ENCODE measurements around the gene USP40. TPM values are rescaled to one million over a fixed set of nuclear protein-coding genes. Genes with fewer than 3 reads are reported as not detected.

USP40 gene
- polyA plus RNA-seq, 1 donor (not counting 4 experiments of a cell fraction or from before 2014, with no cell fraction given), result 37.3 TPM

- no peak overlapping the region for H3K4me2 ChIP-seq (ENCODE audit: control insufficient read depth, extremely low read depth, insufficient read depth, low read depth, low read length)
- H3K36me3 ChIP-seq (ENCODE audit: control insufficient read depth in 2 of 2, extremely low read depth in 1 of 2, insufficient read depth in 2 of 2, low read length in 2 of 2), result no peaks in the 10 kb centered on the region
- DNase-seq (ENCODE audit: low read depth, low spot score) (no peak), FAIRE-seq (peak; percentile 73)
- H3K27me3 ChIP-seq (ENCODE audit: control insufficient read depth, extremely low read depth, insufficient read depth, low read length), result no peaks in the 10 kb centered on the region
- peaks cover 4% of the 10 kb centered on the region for H3K4me1 ChIP-seq (ENCODE audit: control insufficient read depth, extremely low read depth, insufficient read depth, low read length)
- no peak overlapping the region for H2AFZ ChIP-seq (ENCODE audit: control insufficient read depth, low read length)
- H3K9me1 ChIP-seq (ENCODE audit: control insufficient read depth, extremely low read depth, insufficient read depth, low read length), result no peaks in the 10 kb centered on the region
- H3K9me3 ChIP-seq (ENCODE audit: control insufficient read depth, low read depth, low read length), result no peaks in the 10 kb centered on the region
- dilution Hi-C loops (cut with MboI; ENCODE audit: extremely low pct_ligation_motif_present, low sequenced_read_pairs), result no loop called here
- H3K27ac ChIP-seq (ENCODE audit: control insufficient read depth, insufficient read depth, low read length), result no peak overlapping the region
- no peaks in the 10 kb centered on the region for H4K20me1 ChIP-seq (ENCODE audit: control insufficient read depth, extremely low read depth, insufficient read depth, low read length)
- no peak overlapping the region for H3K9ac ChIP-seq (ENCODE audit: control insufficient read depth, extremely low read depth, insufficient read depth, low read length)
- H3K4me3 ChIP-seq (ENCODE audit: control insufficient read depth in 2 of 3, extremely low read depth in 1 of 3, insufficient read depth in 2 of 3, low read depth in 1 of 3, low read length in 3 of 3), result no peak overlapping the region
- H3K79me2 ChIP-seq (ENCODE audit: control insufficient read depth, insufficient read depth, low read length), result no peaks in the 10 kb centered on the region
- no peak for TF ChIP-seq EZH2 (IDR thresholded peaks at IDR 0.05; ENCODE audit: low read length)
- TF ChIP-seq, protein P1, sequence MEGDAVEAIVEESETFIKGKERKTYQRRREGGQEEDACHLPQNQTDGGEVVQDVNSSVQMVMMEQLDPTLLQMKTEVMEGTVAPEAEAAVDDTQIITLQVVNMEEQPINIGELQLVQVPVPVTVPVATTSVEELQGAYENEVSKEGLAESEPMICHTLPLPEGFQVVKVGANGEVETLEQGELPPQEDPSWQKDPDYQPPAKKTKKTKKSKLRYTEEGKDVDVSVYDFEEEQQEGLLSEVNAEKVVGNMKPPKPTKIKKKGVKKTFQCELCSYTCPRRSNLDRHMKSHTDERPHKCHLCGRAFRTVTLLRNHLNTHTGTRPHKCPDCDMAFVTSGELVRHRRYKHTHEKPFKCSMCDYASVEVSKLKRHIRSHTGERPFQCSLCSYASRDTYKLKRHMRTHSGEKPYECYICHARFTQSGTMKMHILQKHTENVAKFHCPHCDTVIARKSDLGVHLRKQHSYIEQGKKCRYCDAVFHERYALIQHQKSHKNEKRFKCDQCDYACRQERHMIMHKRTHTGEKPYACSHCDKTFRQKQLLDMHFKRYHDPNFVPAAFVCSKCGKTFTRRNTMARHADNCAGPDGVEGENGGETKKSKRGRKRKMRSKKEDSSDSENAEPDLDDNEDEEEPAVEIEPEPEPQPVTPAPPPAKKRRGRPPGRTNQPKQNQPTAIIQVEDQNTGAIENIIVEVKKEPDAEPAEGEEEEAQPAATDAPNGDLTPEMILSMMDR (optimal IDR thresholded peaks at IDR 0.05 in 1 of 3, IDR thresholded peaks at IDR 0.05 in 1 of 3, conservative IDR thresholded peaks at IDR 0.05 in 1 of 3; ENCODE audit: extremely low read depth in 1 of 3, insufficient read depth in 2 of 3, low read length in 3 of 3), result no peak
Observed at GRCh38 chr2:233602076-233602475, 35.5 kb upstream of the USP40 start.

DNA sequence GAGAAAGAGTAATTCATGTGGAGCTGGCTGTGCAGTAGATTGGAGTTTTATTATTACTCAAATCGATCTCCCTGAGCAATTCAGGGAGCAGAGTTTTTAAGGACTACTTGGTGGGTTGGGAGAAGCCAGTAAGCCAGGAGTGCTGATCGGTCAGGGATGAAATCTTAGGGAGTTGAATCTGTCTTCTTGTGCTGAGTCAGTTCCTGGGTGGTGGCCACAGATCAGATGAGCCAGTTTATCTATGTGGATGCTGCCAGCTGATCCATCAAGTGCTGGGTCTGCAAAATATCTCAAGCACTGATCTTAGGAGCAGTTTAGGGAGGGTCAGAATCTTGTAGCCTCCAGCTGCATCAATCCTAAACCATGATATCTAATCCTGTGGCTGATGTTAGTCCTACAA, 33.8 kb upstream of the USP40 start:
- Histone ChIP-seq H3K36me3 (ENCODE audit: control insufficient read depth in 2 of 2, extremely low read depth in 1 of 2, insufficient read depth in 2 of 2, low read length in 2 of 2) (no peaks in the 10 kb centered on the region), H3K27me3 (ENCODE audit: control insufficient read depth, extremely low read depth, insufficient read depth, low read length) (no peaks in the 10 kb centered on the region), H2AFZ (ENCODE audit: control insufficient read depth, low read length) (no peak overlapping the region), H3K9ac (ENCODE audit: control insufficient read depth, extremely low read depth, insufficient read depth, low read length) (no peak overlapping the region), H3K9me1 (ENCODE audit: control insufficient read depth, extremely low read depth, insufficient read depth, low read length) (no peaks in the 10 kb centered on the region), H3K4me3 (ENCODE audit: control insufficient read depth in 2 of 3, extremely low read depth in 1 of 3, insufficient read depth in 2 of 3, low read depth in 1 of 3, low read length in 3 of 3) (no peak overlapping the region), H3K79me2 (ENCODE audit: control insufficient read depth, insufficient read depth, low read length) (no peaks in the 10 kb centered on the region), H4K20me1 (ENCODE audit: control insufficient read depth, extremely low read depth, insufficient read depth, low read length) (no peaks in the 10 kb centered on the region), H3K4me1 (ENCODE audit: control insufficient read depth, extremely low read depth, insufficient read depth, low read length) (peaks cover 4% of the 10 kb centered on the region), H3K27ac (ENCODE audit: control insufficient read depth, insufficient read depth, low read length) (no peak overlapping the region), H3K9me3 (ENCODE audit: control insufficient read depth, low read depth, low read length) (no peaks in the 10 kb centered on the region), H3K4me2 (ENCODE audit: control insufficient read depth, extremely low read depth, insufficient read depth, low read depth, low read length) (no peak overlapping the region)
- DNase-seq (ENCODE audit: low read depth, low spot score), result no peak
- peak; percentile 76 for FAIRE-seq
- TF ChIP-seq, protein P1 (optimal IDR thresholded peaks at IDR 0.05 in 1 of 3, IDR thresholded peaks at IDR 0.05 in 1 of 3, conservative IDR thresholded peaks at IDR 0.05 in 1 of 3; ENCODE audit: extremely low read depth in 1 of 3, insufficient read depth in 2 of 3, low read length in 3 of 3), result no peak
- dilution Hi-C loops (cut with MboI; ENCODE audit: extremely low pct_ligation_motif_present, low sequenced_read_pairs), result no loop called here

Data from keratinocyte (primary cell).